Upper lobe of left lung (tissue), 4 donors: Measurements from ENCODE around the gene UBB.

ENCODE experiments used
- POLR2A ChIP-seq, 4 donors: fragments of 450-650 bp; IDR thresholded peaks; one replicate each; pipeline ENCODE4 v1.5.1; 2016 to 2017; ENCODE audit warnings: antibody characterized with exemption in 4 of 4, mild to moderate bottlenecking in 2 of 4
- POLR2AphosphoS5 ChIP-seq, 2 donors: sonication (generic); formaldehyde crosslinking; IDR thresholded peaks; one replicate each; pipeline ENCODE4 v1.5.1; 2017; ENCODE audit warnings: antibody characterized with exemption in 2 of 2

DNA sequence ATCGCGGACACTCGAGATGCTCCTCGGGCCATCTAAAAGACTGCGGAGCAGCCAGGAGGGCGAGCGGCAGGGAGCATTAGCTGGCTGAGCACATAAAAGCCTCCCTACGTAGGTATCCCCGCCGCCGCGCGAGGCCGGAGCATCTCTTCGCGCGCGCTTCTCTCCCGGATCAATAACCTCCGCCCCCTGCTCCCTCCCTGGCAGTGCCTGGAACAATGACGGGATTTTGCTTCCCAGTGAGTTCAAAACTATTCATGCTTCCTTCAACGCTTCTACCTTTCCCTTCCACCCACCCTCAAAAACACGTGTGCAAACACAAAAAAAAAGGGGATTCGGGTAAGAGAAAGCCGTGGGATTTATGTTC lies 28.6 kb upstream of the UBB start:
- TF ChIP-seq POLR2AphosphoS5 (IDR thresholded peaks at IDR 0.05) (no peak), POLR2A (IDR thresholded peaks at IDR 0.05) (no peak)
